Epithelial cell of prostate (primary cell): ENCODE measurements around the gene AANAT.
A peak's percentile ranks its signal among the peaks of the same experiment; 100 is the strongest.

Source experiments
- DNase-seq: peaks from one replicate; pipeline ENCODE4 v3.0.0-alpha.2; 2011; ENCODE audit warnings: low read depth, low spot score
- H3K27ac ChIP-seq: fragments of 450-650 bp; 2 replicates; pipeline ENCODE4 v1.5.1; 2017; ENCODE audit warnings: mild to moderate bottlenecking

The AANAT gene

DNA sequence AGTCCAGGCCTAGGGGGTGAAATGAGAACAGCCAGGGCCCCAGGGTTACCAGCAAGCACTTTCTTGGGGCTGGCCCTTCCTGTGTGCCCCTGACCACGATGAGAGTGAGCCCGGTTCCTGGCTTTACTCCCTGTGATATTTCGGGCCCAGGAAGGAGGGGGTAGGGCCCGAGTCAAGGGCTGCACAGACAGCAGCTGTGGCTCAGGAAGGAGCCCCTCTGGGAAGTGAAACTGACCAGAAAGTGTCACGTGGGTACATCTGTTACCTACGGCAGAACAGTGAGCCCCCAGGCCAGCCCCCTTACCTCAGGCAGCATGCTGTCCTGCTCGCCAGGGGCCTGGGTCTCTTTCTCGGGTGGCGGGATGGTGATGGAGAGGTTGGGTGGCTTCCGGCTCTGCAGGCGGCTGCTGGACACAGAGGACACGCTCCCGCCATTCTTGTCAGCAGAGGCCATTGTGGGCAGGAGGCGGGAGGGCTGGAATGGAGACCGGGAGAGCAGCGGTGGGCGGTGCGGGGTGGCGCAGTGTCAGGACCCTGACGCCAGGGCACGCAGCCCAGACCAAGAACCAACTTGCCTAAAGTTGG is 13.8 kb downstream of the AANAT start:
- H3K27ac ChIP-seq, result no peak overlapping the region
- no peak for DNase-seq

- no peak for DNase-seq
These were observed 16.9 kb downstream of the AANAT start for GRCh38 chr17:76484228-76484725.

GRCh38 chr17:76485569-76485968 is 18.2 kb downstream of the AANAT start:
- peak overlapping the region; percentile 22 for H3K27ac ChIP-seq
- DNase-seq, result no peak

More at GRCh38 chr17:76484228-76484725, 16.9 kb downstream of the AANAT start:
- no peak overlapping the region for H3K27ac ChIP-seq

DNA sequence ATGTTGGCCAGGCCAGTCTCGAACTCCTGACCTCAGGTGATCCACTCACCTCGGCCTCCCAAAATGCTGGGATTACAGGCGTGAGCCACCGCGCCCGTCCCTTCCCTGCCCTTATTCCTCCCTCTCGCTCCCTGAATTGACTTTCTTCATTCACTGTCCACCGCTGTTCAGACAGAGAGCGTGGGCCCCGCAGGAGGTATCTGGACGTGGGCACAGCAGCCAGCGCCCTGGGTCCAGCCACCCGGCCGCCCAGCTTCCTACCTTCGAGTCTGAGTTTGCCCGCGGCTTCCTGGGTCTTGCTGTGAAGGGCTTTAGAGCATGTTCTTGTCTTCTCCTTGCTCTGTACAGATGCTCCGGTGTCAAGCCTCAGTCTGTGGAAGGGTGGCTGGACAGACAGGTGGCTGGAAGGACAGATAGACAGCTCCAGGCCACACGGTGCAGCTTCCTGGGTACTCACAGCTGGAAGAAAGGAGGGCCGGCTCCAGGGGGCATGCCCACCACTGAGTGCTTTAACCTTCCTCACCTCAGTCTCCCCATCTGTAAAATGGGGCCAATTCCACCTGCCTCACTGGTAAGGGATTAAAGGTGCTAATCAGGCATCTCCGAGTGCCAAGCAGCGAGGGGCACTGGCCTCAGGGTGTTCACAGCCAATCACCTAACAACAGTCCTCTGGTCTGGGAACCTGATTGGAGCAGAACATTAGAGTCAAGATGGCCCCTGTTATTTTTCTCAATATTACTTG is 20.2 kb downstream of the AANAT start:
- DNase-seq, result no peak
- H3K27ac ChIP-seq, result no peak overlapping the region

DNA sequence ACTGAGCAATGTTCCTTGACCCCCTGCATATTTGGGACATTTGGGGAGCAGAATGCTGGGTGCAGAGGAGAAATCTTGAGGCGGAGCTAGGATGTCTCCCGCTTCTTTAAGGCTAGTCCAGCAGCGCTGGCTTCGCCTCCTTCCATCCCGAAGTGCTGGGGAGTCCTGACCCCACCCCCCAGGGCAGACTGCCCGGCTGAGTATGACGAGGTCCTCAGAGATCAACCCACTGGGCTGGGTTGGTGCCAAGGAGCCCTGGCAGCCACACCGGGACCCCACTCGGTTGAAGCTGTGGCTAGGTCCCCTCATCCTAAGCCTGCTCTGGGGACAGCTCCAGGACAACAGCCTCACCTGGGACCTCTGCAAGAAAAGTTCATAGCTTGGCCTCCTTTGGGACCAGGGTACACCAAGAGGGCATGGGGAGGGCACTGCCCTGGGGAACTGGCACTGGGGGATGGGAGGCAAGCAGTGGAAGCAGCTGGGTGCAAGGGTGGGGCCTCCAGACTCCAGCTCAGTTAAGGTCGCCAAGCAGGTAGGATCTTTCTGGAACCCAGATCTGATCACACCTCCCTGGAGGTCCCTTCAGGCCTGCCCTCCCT is 22.8 kb downstream of the AANAT start:
- H3K27ac ChIP-seq, result no peak overlapping the region
- DNase-seq, result no peak

DNA sequence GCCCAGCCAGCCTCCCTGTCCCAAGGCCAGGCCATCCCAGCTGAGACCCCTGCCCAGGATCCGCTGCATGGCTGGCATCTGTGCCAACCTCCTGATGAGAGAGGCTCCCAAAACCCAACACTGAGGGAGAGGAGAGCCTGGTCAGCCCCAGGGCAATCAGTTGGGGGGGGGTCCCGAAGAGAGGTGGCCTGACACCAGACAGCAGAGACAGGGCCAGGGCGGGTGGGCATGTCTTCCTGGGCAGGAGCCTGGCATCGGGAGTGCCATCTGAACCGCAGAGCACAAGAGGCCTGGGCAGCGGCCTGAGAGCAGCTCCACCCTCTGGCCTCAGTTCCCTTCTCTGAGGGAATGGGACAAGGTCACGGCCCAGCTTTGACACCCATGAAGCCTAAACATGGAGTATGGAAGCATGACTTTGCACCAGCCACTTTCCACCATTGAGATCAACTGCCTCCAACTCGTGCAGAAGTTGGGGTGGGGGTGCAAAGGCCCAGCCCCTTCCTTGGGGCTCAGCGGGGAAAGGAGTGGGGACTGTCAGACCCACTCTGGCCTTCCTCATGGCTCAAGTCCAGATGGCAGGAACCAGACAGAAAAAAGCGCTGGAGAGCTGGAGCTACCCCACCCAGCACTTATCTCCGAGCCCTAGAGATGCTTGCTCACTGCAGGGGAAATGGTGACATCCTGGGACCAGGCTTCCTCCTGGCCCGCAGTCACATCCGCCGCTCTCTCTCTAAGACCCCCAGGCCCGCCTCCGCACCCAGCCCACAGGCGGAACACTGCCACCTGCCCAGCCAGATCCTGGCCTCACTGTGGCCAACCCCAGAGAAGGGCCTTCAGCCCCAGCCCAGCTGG is 24.1 kb downstream of the AANAT start:
- no peak overlapping the region for H3K27ac ChIP-seq
- DNase-seq, result no peak

GRCh38 chr17:76492123-76492988 is 25.0 kb downstream of the AANAT start:
- DNase-seq, result no peak
- peak overlapping the region; percentile 33 for H3K27ac ChIP-seq

DNA sequence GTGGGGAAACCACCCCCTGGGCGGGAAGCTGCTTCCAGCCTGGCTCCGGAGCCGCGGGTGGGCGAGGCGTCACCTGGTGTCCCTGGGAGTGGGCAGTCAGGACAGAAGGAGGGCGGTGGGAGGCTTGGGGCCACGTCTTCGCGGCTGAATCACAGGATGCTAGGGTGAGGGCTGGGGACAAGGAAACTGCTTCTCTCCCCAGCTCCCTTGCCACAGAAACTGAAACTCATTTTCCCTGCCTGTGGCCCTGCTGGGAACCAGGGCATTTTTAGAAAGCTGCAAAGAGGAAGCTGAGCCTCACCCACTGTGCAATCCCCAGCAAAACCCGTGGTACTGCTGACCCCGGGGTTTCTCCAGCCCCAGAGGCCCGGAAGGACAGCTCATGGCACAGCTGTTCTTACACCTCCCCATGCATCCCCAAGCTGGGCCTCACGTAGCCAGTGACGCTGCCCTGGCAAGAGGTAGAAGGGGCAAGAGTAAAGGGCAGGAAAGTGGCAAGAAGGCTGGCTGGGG is 25.6 kb downstream of the AANAT start:
- peak overlapping the region; percentile 33 for H3K27ac ChIP-seq
- DNase-seq, result peak; percentile 8

- DNase-seq, result no peak
- H3K27ac ChIP-seq, result peak overlapping the region; percentile 33
These were observed 26.2 kb downstream of the AANAT start for GRCh38 chr17:76493505-76494167.

DNA sequence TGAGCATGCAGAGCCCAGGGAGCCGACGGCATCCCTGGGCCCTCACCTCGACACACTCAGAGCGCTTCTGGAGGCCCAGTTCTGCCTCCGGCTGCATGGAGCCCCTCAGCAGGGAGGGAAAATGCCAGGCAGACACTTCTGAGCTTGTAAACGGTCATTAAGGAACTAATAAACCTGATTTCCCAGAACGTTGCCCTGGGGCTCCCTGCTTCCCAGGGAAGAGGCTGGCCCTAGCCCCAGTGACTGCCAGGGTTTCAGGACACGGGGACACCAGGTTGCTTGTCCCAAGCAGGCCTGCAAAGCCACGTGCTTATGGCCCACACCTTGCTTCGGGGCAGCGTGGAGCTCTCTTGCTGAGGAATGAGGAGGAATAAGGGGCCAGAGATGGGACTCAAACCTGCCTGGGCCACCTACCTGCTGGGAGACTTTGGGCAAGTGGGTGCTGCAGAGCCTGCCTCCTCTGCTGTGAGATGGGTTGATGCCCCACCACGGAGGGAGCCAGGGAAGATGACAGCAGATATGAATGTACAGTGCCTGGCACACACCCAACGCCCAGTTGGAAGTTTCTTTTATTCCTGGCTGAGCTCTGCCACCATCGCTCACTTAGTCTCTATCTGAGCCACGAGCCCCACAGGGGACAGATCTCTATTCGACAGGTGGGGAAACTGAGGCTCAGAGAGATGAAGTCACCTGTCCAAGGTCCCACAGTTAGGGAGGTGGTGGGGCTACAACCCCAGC is 28.4 kb downstream of the AANAT start:
- H3K27ac ChIP-seq, result no peak overlapping the region
- DNase-seq, result no peak

DNA sequence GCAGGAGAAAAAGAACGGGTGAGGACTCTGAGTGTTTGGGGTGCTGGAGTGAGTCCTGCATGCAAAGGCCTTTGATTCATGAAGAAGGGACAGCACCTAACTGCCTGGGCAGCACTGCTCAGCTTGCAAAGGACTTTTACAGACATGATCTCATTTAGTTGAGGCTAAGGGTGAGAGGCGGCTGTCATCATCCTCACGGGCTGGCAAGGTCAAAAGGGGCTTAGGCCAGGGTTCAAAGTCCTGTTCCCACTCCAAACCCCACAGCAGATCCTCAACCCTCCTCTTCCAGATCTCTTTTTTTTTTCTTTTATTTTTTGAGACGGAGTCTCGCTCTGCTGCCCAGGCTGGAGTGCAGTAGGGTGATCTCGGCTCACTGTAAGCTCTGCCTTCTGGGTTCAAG is 29.1 kb downstream of the AANAT start:
- no peak overlapping the region for H3K27ac ChIP-seq
- DNase-seq, result no peak

- peak overlapping the region; percentile 61 for H3K27ac ChIP-seq
- DNase-seq, result no peak
These were observed 30.2 kb downstream of the AANAT start for GRCh38 chr17:76497699-76497978.

DNA sequence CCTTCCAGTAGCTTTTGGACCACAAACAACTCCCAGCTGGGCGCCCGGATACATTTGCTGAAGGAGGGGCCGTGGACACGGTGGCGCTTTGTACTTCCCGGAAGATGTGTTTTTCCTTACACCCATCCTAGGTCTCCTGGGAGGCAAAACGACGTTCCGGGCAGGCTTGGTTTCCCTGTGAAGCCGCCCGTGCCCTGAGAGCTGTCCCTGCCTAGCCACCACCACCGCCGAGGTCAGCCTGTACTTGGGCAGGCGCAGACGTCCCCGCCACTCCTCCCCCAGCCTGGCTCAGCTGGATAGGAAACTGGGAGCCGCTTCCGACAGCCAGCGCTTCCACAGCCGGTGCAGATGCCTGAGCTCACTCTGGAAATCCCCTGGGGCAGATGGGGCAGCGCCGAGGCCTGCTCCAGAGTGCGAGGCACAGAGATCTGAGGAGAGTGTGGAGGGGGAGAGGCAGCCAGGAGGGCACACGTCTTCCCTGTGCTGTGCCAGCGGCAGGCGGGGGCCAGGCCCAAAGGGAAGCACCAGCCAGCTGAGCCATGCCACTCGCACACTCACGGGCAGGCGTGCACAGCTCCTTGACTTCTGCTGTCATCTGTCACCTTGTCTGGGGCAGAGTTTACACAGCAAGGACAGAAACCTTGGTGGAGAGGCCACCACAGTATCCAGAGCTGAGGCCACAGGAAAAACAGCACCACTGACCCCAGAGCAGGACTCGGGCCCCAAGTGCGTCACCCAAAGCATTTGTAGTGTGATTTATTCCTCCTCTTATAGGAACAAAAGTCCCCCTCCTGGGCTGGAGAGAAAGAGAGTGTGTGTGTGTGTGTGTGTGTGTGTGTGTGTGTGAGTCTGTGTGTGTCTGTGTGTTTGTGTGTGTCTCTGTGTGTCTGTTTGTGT is 30.8 kb downstream of the AANAT start:
- peak overlapping the region; percentile 61 for H3K27ac ChIP-seq
- peak; percentile 53 for DNase-seq

DNA sequence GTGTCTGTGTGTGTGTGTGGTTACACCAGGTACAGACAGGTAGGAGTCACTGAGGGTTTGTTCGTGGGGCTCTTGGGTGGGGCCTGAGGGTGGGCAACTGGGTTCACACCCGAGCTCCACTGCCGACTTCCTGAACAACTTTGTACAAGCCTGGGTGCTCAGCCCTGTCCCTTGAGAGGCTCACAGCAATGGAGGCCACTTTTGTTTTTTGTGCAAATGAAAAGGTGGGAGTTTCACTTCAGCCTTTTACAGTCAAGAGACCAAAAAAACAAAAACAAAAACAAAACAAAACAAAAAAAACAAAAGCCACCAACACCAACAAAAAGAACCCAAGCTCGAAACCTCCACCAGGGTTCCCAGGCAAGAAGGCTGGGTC is 31.5 kb downstream of the AANAT start:
- H3K27ac ChIP-seq, result peak overlapping the region; percentile 61
- DNase-seq, result no peak

DNA sequence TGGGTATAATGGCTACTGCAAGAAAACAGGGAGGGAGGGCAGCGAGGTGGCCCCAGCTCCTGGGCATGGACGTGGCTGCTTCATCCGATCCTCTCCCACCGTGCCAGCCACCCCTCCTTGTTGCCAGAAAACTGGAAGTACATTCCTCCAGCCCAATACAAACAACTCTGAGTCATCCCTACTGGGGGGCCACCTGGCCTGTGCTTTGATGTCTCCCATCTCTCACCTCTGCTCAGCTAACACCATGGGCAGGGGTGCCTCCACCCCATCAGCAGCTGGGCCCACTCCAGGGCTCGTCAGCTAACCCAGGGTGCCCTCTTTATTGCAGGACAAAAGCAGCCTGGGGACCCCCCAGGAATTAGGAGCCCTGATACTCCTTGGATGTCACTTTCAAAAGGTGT is 31.9 kb downstream of the AANAT start:
- DNase-seq, result no peak
- H3K27ac ChIP-seq, result peak overlapping the region; percentile 61

DNA sequence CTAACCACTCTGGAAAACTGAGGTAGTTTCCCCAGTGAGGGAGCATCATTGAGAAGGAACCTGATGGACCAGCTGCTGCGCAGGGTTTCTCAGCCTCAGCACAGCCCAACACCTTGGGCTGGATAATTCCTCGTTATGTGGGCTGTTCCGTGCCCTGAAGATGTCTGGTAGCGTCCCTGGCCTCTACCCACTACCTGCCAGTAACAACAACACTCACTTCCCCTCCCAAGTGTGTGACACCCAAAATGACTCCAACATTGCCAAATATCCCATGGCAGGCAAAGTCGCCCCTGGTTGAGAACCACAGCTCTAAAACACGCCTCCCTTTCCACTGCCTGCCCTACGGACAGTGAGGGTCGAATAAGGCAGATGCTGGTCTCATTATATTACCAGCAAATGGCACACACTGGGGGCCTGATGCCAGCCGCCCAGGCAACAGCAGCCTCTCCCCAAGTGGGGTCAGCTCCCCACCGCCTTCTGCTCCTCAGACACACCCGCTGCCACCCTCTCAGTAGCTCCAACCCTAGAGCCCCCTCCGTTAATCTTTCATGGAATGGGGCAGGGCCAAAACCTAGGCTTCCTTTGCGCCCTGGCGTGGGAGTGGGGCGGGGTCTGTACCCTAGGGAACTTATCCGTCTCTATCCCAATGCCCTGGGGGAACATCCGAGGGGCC is 32.8 kb downstream of the AANAT start:
- H3K27ac ChIP-seq, result peak overlapping the region; percentile 61
- DNase-seq, result no peak

GRCh38 chr17:76500747-76501017 is 33.3 kb downstream of the AANAT start:
- no peak for DNase-seq
- peak overlapping the region; percentile 61 for H3K27ac ChIP-seq
